Measurements from ENCODE around the gene CLCNKA. TPM values are rescaled to one million over a fixed set of nuclear protein-coding genes. Genes with fewer than 3 reads are reported as not detected.

CLCNKA gene
- total RNA-seq, 4 donors from 2014 or later: 0.64 to 0.94 (median 0.80) TPM; not detected in 1

GRCh38 chr1:16064536-16065268, 42.9 kb downstream of the CLCNKA start:
- intact Hi-C loops (cut with DNase I; ENCODE audit: low total_unique reads): no loop called here
- TF ChIP-seq POLR2A (IDR thresholded peaks at IDR 0.05) (no peak), CTCF (IDR thresholded peaks at IDR 0.05 in 4 of 5, conservative IDR thresholded peaks at IDR 0.05 in 1 of 5) (no peak)
- no peak overlapping the region for H3K4me3 ChIP-seq
- peaks cover 12 to 14% of the 10 kb centered on the region in 2 donors for H3K4me1 ChIP-seq
- no peak for ATAC-seq
- in situ Hi-C loops (cut with MboI; ENCODE audit: low sequenced_read_pairs in 4 of 4): loop anchor here in 1 of 4 donors (25.0 kb wide), 1 partner anchor 252 kb away; the partner anchor contains the start of gene UQCRHL
- DNase-seq: no peak
- no peaks in the 10 kb centered on the region for H3K36me3 ChIP-seq
- H3K9me3 ChIP-seq: no peaks in the 10 kb centered on the region
- H3K27me3 ChIP-seq: no peaks in the 10 kb centered on the region
- no peak overlapping the region for H3K27ac ChIP-seq

GRCh38 chr1:16065269-16065576, 43.4 kb downstream of the CLCNKA start:
- Histone ChIP-seq H3K27ac (no peak overlapping the region), H3K4me1 (peaks cover 12 to 14% of the 10 kb centered on the region in 2 donors), H3K27me3 (no peaks in the 10 kb centered on the region), H3K36me3 (no peaks in the 10 kb centered on the region), H3K4me3 (no peak overlapping the region), H3K9me3 (no peaks in the 10 kb centered on the region)
- DNase-seq (no peak), ATAC-seq (no peak)
- no peak for TF ChIP-seq POLR2A (IDR thresholded peaks at IDR 0.05)
- TF ChIP-seq CTCF (IDR thresholded peaks at IDR 0.05 in 4 of 5, conservative IDR thresholded peaks at IDR 0.05 in 1 of 5): no peak
- intact Hi-C loops (cut with DNase I; ENCODE audit: low total_unique reads) (no loop called here), in situ Hi-C loops (cut with MboI; ENCODE audit: low sequenced_read_pairs in 4 of 4) (loop anchor here in 1 of 4 donors (25.0 kb wide), 1 partner anchor 253 kb away; the partner anchor contains the start of gene UQCRHL)

GRCh38 chr1:16066245-16066644, 44.4 kb downstream of the CLCNKA start:
- Histone ChIP-seq H3K9me3 (no peaks in the 10 kb centered on the region), H3K4me1 (peaks cover 12 to 14% of the 10 kb centered on the region in 2 donors), H3K36me3 (no peaks in the 10 kb centered on the region), H3K27me3 (no peaks in the 10 kb centered on the region), H3K4me3 (no peak overlapping the region), H3K27ac (no peak overlapping the region)
- intact Hi-C loops (cut with DNase I; ENCODE audit: low total_unique reads): no loop called here
- ATAC-seq (no peak), DNase-seq (no peak)
- in situ Hi-C loops (cut with MboI; ENCODE audit: low sequenced_read_pairs in 4 of 4): loop anchor here in 1 of 4 donors (25.0 kb wide), 1 partner anchor 254 kb away; the partner anchor contains the start of gene UQCRHL
- TF ChIP-seq CTCF (IDR thresholded peaks at IDR 0.05 in 4 of 5, conservative IDR thresholded peaks at IDR 0.05 in 1 of 5) (no peak), POLR2A (IDR thresholded peaks at IDR 0.05) (no peak)

- H3K36me3 ChIP-seq: no peaks in the 10 kb centered on the region
- H3K4me3 ChIP-seq: no peak overlapping the region
- no peak for DNase-seq
- no peak for ATAC-seq
- TF ChIP-seq POLR2A (IDR thresholded peaks at IDR 0.05) (no peak), CTCF (IDR thresholded peaks at IDR 0.05 in 4 of 5, conservative IDR thresholded peaks at IDR 0.05 in 1 of 5) (no peak)
- H3K27ac ChIP-seq: no peak overlapping the region
- intact Hi-C loops (cut with DNase I; ENCODE audit: low total_unique reads): no loop called here
- H3K4me1 ChIP-seq: peaks cover 12 to 14% of the 10 kb centered on the region in 2 donors
- H3K27me3 ChIP-seq: peaks cover 0 to 5% (median 0%) of the 10 kb centered on the region in 3 donors
- H3K9me3 ChIP-seq: no peaks in the 10 kb centered on the region
- in situ Hi-C loops (cut with MboI; ENCODE audit: low sequenced_read_pairs in 4 of 4): loop anchor here in 1 of 4 donors (25.0 kb wide), 1 partner anchor 255 kb away; the partner anchor contains the start of gene UQCRHL
Observed at GRCh38 chr1:16067127-16067768, 45.4 kb downstream of the CLCNKA start.

Data from gastrocnemius medialis (tissue), 4 donors.